Naive B cell (primary cell): ENCODE measurements around the gene AFF4. TPM values are rescaled to one million over a fixed set of nuclear protein-coding genes. Genes with fewer than 3 reads are reported as not detected.
A peak's percentile ranks its signal among the peaks of the same experiment; 100 is the strongest.

ENCODE experiments used
- ATAC-seq, 2 donors: fragments of 150-1000 bp; cut with Tn5 transposase; 2 replicates each; pipeline ENCODE4 v1.10.0; 2021; ENCODE audit warnings: low read depth in 2 of 2, mild to moderate bottlenecking in 2 of 2, moderate library complexity in 2 of 2
- DNase-seq: peaks from one replicate; pipeline ENCODE4 v3.0.0; 2022
- H3K27ac Mint-ChIP-seq, 6 donors: one replicate each; pipeline ENCODE4 v1.8.0; 2020 to 2022; ENCODE audit warnings: mild to moderate bottlenecking in 6 of 6, mixed read lengths in 6 of 6, moderate library complexity in 5 of 6, inconsistent platforms in 2 of 6
- H3K27me3 Mint-ChIP-seq, 3 donors: one replicate each; pipeline ENCODE4 v1.8.0; 2021 to 2022; ENCODE audit warnings: mixed read lengths in 3 of 3, mild to moderate bottlenecking in 1 of 3
- H3K36me3 Mint-ChIP-seq, 2 donors: one replicate each; pipeline ENCODE4 v1.8.0; 2020 to 2022; ENCODE audit warnings: mixed read lengths in 2 of 2, inconsistent platforms in 1 of 2, mild to moderate bottlenecking in 1 of 2
- H3K4me1 Mint-ChIP-seq, 3 donors: one replicate each; pipeline ENCODE4 v1.8.0; 2020 to 2022; ENCODE audit warnings: mixed read lengths in 3 of 3, inconsistent platforms in 1 of 3, mild to moderate bottlenecking in 1 of 3, moderate library complexity in 1 of 3
- H3K4me3 Mint-ChIP-seq, 8 donors: one replicate each; pipeline ENCODE4 v1.8.0; 2020 to 2022; ENCODE audit warnings: mild to moderate bottlenecking in 8 of 8, mixed read lengths in 8 of 8, moderate library complexity in 8 of 8, inconsistent platforms in 2 of 8
- H3K9me3 Mint-ChIP-seq, 7 donors: one replicate each; pipeline ENCODE4 v1.8.0; 2020 to 2022; ENCODE audit warnings: mixed read lengths in 7 of 7, mild to moderate bottlenecking in 5 of 7, inconsistent platforms in 2 of 7, moderate library complexity in 1 of 7
- polyA plus RNA-seq, 6 donors: library from polyadenylated mRNA; unstranded; fragments of 300-500 nt; fragmentation: Illumina TruSeq; gene quantifications; one replicate each; pipeline ENCODE4 v1.2.3, GENCODE V29; 2021; ENCODE audit warnings: low read depth in 6 of 6

The AFF4 gene
- polyA plus RNA-seq, 6 donors from 2014 or later = 44.4 to 79.0 (median 52.1) TPM

DNA sequence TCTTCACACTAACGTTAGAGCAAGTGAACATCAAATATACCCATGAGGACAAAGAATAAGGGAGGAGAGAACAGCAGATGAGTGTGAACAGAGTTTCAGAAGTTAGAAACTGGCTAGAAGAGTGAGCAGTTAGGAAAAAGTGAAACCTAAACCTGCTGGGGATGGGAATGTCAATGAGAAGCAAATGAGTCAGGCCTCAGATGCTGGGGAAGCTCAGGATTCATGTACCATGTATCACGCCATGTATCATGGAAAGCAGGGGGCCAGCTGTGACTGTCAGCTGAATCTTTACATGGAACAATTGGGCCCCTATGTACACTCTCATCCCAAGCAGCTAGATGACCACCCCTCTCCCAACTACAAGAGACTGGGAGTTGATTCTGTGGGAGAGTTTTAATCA, 113.4 kb downstream of the AFF4 start:
- DNase-seq = no peak
- Mint-ChIP-seq H3K27me3 (peaks cover 0 to 16% (median 11%) of the 10 kb centered on the region in 3 donors), H3K9me3 (no peaks in the 10 kb centered on the region), H3K4me1 (no peaks in the 10 kb centered on the region), H3K27ac (no peak overlapping the region), H3K4me3 (no peak overlapping the region), H3K36me3 (no peaks in the 10 kb centered on the region)
- ATAC-seq = no peak

DNA sequence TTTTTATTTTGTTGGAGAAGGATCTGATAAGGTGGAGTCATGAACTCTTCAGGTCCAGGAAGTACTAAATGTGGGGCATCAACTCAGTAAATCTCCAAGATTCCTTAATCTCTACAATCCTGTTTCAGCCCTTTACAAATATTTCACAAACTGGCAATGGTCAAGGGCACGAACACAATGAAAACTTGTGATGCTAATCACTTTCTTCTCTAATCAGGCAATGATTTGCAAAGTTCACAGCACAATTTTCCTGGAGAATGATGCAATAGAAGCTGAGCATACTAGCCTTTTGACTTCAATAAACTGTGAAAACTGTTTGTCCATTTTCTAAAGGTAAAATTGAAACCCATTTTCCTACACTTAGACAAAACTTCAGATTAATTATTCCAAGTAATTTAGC, 114.1 kb downstream of the AFF4 start:
- H3K27ac Mint-ChIP-seq = peak overlapping the region in 1 of 6 donors; percentile 7
- no peaks in the 10 kb centered on the region for H3K36me3 Mint-ChIP-seq
- DNase-seq (no peak), ATAC-seq (no peak)
- no peak overlapping the region for H3K4me3 Mint-ChIP-seq
- H3K4me1 Mint-ChIP-seq = no peaks in the 10 kb centered on the region
- H3K27me3 Mint-ChIP-seq = peaks cover 0 to 11% (median 9%) of the 10 kb centered on the region in 3 donors
- no peaks in the 10 kb centered on the region for H3K9me3 Mint-ChIP-seq

DNA sequence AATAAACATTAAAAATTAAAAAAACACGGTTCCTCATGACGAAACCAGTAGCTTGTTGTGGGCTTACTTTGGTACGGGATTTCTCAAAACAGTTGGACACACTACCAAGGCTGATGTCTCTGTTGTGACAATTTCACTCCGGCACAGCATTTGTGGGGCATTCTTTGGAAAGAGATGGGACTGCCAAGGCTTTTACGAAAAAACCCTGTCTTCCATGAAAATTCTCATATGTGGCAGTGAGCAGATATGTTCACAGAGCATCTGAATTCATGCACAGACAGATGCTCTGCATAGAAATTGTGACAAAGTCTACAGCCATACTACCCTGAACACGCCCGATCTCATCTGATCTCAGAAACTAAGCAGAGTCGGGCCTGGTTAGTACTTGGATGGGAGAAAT, 115.2 kb downstream of the AFF4 start:
- no peak for DNase-seq
- no peak for ATAC-seq
- Mint-ChIP-seq H3K4me3 (no peak overlapping the region), H3K27me3 (peaks cover 0 to 11% (median 9%) of the 10 kb centered on the region in 3 donors), H3K9me3 (no peaks in the 10 kb centered on the region), H3K27ac (no peak overlapping the region), H3K36me3 (no peaks in the 10 kb centered on the region), H3K4me1 (no peaks in the 10 kb centered on the region)

DNA sequence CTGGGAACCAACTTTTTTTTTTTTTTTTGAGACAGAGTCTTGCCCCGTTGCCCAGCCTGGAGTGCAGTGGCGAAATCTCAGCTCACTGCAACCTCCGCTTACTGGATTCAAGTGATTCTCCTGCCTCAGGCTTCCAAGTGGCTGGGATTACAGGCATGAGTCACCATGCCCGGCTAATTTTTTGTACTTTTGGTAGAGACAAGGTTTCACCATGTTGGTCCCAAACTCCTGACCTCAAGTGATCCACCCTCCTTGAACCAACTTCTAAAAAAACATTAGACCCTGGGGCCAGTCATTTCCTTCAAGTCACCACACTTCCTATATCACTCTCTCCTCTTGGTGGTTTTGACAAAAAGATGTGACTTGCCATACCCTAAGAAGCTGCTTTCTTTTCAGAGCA, 122.1 kb downstream of the AFF4 start:
- no peak for DNase-seq
- ATAC-seq = no peak
- Mint-ChIP-seq H3K27ac (no peak overlapping the region), H3K27me3 (no peaks in the 10 kb centered on the region), H3K9me3 (no peaks in the 10 kb centered on the region), H3K4me1 (no peaks in the 10 kb centered on the region), H3K36me3 (no peaks in the 10 kb centered on the region), H3K4me3 (no peak overlapping the region)

DNA sequence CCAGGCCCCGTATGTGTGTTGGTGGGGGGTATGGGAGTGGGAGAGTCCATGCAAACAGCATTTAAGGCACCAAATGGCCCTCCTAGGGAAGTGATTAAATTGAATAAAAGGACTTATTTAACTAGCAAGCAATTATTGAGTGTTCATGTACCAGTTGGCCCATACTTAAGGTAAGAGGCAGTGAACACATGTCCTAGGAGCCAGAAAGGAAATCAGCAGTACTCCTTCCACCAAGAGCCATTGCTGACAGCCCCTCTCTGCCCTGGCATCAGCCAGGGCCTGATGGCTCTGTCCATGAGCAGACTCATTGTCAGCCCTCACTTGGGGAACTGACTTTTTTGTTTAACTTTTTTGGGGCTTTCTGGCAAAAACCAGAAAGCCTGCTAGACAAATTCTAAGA, 122.5 kb downstream of the AFF4 start:
- H3K4me1 Mint-ChIP-seq = no peaks in the 10 kb centered on the region
- no peaks in the 10 kb centered on the region for H3K36me3 Mint-ChIP-seq
- DNase-seq = no peak
- no peaks in the 10 kb centered on the region for H3K9me3 Mint-ChIP-seq
- H3K4me3 Mint-ChIP-seq = no peak overlapping the region
- no peak for ATAC-seq
- peak overlapping the region in 1 of 6 donors; percentile 13 for H3K27ac Mint-ChIP-seq
- H3K27me3 Mint-ChIP-seq = no peaks in the 10 kb centered on the region

- Mint-ChIP-seq H3K27ac (no peak overlapping the region), H3K27me3 (no peaks in the 10 kb centered on the region), H3K9me3 (no peaks in the 10 kb centered on the region), H3K4me3 (no peak overlapping the region), H3K4me1 (no peaks in the 10 kb centered on the region), H3K36me3 (no peaks in the 10 kb centered on the region)
- DNase-seq = no peak
- no peak for ATAC-seq
Measured at GRCh38 chr5:132840313-132840712, 123.1 kb downstream of the AFF4 start.

- Mint-ChIP-seq H3K27me3 (no peaks in the 10 kb centered on the region), H3K4me1 (no peaks in the 10 kb centered on the region), H3K4me3 (no peak overlapping the region), H3K27ac (peak overlapping the region in 1 of 6 donors; percentile 26), H3K36me3 (no peaks in the 10 kb centered on the region), H3K9me3 (no peaks in the 10 kb centered on the region)
- no peak for ATAC-seq
- DNase-seq = no peak
Measured at GRCh38 chr5:132839426-132840301, 123.8 kb downstream of the AFF4 start.

DNA sequence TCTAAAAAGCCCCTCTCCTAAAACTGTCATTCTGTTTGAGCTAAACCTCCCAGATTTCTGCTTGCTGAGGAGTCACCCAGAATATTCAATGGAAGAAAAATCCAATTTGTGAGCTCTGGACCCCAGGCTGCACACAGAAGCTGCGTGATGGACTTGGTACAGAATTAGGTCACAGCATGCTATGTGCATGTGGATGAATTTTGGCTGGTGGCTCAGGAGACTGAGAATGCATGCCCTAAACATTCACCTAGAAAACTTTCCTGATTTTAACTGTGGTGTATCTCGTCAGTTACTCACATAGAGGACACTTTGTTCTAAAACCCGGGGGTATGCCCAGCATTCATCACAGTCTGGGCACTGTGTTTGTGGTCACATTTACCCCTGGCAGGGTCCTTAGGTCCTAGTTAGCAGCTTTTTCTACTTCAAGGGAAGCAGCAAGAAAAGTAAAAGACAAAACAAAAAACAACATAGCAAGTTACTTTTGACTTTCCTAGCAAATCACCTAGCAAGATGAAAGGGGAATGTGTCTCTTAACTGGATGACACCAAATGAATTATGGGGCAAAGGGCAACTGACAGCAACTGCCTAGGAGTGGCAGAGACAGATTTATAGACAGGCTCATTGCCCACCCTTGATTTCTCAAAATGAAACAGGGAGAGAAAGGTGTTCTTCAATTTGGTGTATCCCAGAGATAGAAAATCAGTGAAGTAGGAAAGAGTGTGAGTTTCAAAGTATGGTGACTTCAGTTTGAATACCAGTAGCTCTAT, 124.7 kb downstream of the AFF4 start:
- no peak overlapping the region for H3K4me3 Mint-ChIP-seq
- no peak overlapping the region for H3K27ac Mint-ChIP-seq
- H3K27me3 Mint-ChIP-seq = peaks cover 0 to 4% (median 0%) of the 10 kb centered on the region in 3 donors
- H3K9me3 Mint-ChIP-seq = no peaks in the 10 kb centered on the region
- H3K4me1 Mint-ChIP-seq = no peaks in the 10 kb centered on the region
- H3K36me3 Mint-ChIP-seq = no peaks in the 10 kb centered on the region
- no peak for ATAC-seq
- DNase-seq = no peak

DNA sequence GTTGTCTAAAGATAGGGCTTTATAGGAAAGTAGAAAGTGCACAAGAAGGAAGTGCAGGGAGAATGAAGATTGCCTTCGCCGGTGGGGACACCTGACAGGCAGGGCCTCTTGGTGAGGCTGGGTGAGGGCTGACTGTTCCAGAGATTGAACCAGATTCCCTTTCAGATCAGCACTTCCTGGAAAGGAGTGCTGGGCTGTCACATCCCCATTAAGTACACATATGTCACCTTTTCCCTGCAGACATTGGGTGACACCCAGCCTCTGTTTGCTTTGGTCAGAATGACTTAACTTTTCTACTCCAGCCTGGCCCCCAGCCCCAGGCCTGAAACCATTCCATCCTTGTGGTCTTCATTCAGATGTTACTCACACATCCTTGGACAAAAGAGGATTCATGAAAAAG, 125.6 kb downstream of the AFF4 start:
- H3K27ac Mint-ChIP-seq = peak overlapping the region in 1 of 6 donors; percentile 7
- H3K9me3 Mint-ChIP-seq = no peaks in the 10 kb centered on the region
- no peak for DNase-seq

DNA sequence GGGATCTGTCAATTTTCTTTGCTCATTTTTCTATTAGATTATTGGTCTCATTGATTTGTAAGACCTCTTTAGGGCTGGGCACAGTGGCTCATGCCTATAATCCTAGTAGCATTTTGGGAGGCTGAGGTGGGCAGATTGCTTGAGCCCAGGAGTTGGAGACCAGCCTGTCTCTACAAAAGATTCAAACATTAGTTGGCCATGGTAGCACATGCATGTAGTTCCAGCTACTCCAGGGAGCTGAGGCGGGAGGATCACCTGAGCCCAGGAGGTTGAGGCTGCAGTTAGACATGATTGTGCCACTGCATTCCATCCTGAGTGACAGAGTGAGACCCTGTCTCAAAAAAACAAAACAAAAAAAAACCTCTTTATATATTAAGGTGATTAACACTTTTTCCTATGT, 126.6 kb downstream of the AFF4 start:
- Mint-ChIP-seq H3K9me3 (no peaks in the 10 kb centered on the region), H3K4me3 (no peak overlapping the region), H3K4me1 (no peaks in the 10 kb centered on the region), H3K36me3 (no peaks in the 10 kb centered on the region), H3K27me3 (peaks cover 0 to 4% (median 0%) of the 10 kb centered on the region in 3 donors), H3K27ac (peak overlapping the region in 1 of 6 donors; percentile 3)
- ATAC-seq (no peak), DNase-seq (no peak)

More for the DNA sequence above, 125.6 kb downstream of the AFF4 start:
- H3K27me3 Mint-ChIP-seq = peaks cover 0 to 4% (median 0%) of the 10 kb centered on the region in 3 donors
- no peak overlapping the region for H3K4me3 Mint-ChIP-seq
- H3K4me1 Mint-ChIP-seq = no peaks in the 10 kb centered on the region
- ATAC-seq = no peak
- no peaks in the 10 kb centered on the region for H3K36me3 Mint-ChIP-seq

DNA sequence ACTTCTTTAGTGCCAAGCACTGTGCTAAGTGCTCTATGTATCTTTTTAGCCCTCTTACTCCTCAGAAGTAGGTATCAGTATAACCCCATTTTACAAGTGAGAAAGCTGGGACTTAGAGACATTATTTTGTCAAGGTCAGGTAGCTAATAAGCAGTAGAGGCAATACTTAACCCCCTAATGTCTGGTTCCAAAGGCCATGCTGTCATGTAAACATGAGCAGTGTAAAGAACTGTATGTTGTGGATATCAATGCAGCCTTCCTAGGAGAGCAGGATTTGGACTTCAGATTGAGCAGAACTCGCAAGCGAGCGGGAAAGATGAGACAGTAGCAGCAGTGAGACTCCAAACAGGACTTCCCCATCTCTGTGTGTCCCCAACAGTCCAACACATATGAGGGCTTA, 129.4 kb downstream of the AFF4 start:
- Mint-ChIP-seq H3K9me3 (no peaks in the 10 kb centered on the region), H3K4me3 (no peak overlapping the region)
- no peak for ATAC-seq

GRCh38 chr5:132832612-132833011, 130.8 kb downstream of the AFF4 start:
- Mint-ChIP-seq H3K4me3 (peak overlapping the region in 5 of 8 donors; percentile 21 to 79 (median 53)), H3K27ac (no peak overlapping the region), H3K36me3 (no peaks in the 10 kb centered on the region), H3K9me3 (no peaks in the 10 kb centered on the region), H3K27me3 (peaks cover 15 to 39% (median 22%) of the 10 kb centered on the region in 3 donors), H3K4me1 (peaks cover 9 to 21% (median 12%) of the 10 kb centered on the region in 3 donors)
- DNase-seq (no peak), ATAC-seq (no peak)

More for the DNA sequence above, 129.4 kb downstream of the AFF4 start:
- H3K36me3 Mint-ChIP-seq = no peaks in the 10 kb centered on the region
- DNase-seq = no peak
- peaks cover 3 to 25% (median 14%) of the 10 kb centered on the region in 3 donors for H3K27me3 Mint-ChIP-seq
- peaks cover 9 to 19% (median 11%) of the 10 kb centered on the region in 3 donors for H3K4me1 Mint-ChIP-seq
- H3K27ac Mint-ChIP-seq = no peak overlapping the region

- H3K9me3 Mint-ChIP-seq = no peaks in the 10 kb centered on the region
- DNase-seq = no peak
- no peaks in the 10 kb centered on the region for H3K36me3 Mint-ChIP-seq
- H3K4me1 Mint-ChIP-seq = peaks cover 9 to 21% (median 12%) of the 10 kb centered on the region in 3 donors
- no peak for ATAC-seq
- peak overlapping the region; percentile 80 to 91 (median 83) for H3K4me3 Mint-ChIP-seq
- H3K27me3 Mint-ChIP-seq = peaks cover 27 to 52% (median 36%) of the 10 kb centered on the region in 3 donors
- peak overlapping the region in 3 of 6 donors; percentile 39 to 85 (median 84) for H3K27ac Mint-ChIP-seq
Measured at GRCh38 chr5:132831095-132831860, 132.2 kb downstream of the AFF4 start.
